IMR-90 (cell line): ENCODE data around the gene DCTN2. TPM values are rescaled to one million over a fixed set of nuclear protein-coding genes. Genes with fewer than 3 reads are reported as not detected.
"Not testable (repeated sequence)": the region's sequence is repeated elsewhere in the genome, so short reads cannot be mapped to it uniquely, and the experiment has no call there.

Source experiments
- ATAC-seq: fragments of 200-7000 bp; cut with Tn5 transposase; 2 replicates; pipeline ENCODE4 v1.9.1; 2020; ENCODE audit warnings: low read depth, mild to moderate bottlenecking, moderate library complexity
- BruUV-seq: library from RNA; stranded (reverse); fragments of 400-500 nt; replicated peaks from 2 replicates; lab custom pipeline; 2021; lab: Mats Ljungman, UMichigan
- CTCF ChIA-PET: fragments of 300-600 bp; formaldehyde crosslinking; extraction: SDS; loops from one replicate; lab custom pipeline; 2021; ENCODE audit warnings: antibody characterized with exemption; lab: Yijun Ruan, JAX
- POLR2A ChIA-PET: fragments of 300-600 bp; sonication (Branson Sonifier 250); formaldehyde crosslinking; loops from one replicate; lab custom pipeline; 2022; ENCODE audit warnings: antibody characterized with exemption; ENCODE audit not compliant: unreplicated experiment; lab: Charles Lee
- DNase-seq: peaks from one replicate; pipeline ENCODE4 v3.0.0; 2013
- H2AFZ ChIP-seq: replicated peaks from 2 replicates; pipeline ENCODE3; 2013; ENCODE audit warnings: low read length, mild to moderate bottlenecking; ENCODE audit not compliant: poor library complexity
- H2AK5ac ChIP-seq: 2 replicates; pipeline ENCODE4 v1.6.1; 2013; ENCODE audit warnings: low read depth, low read length, inconsistent platforms
- H2AK9ac ChIP-seq: replicated peaks from 2 replicates; pipeline ENCODE3; 2013; ENCODE audit warnings: mild to moderate bottlenecking, low read depth, low read length, moderate library complexity; ENCODE audit not compliant: poor library complexity
- H2BK120ac ChIP-seq: 2 replicates; pipeline ENCODE4 v1.6.1; 2013; ENCODE audit warnings: low read depth, low read length, inconsistent platforms
- H2BK15ac ChIP-seq: 3 replicates; pipeline ENCODE4 v1.6.1; 2013; ENCODE audit warnings: low read depth, low read length, inconsistent platforms
- H2BK20ac ChIP-seq: 2 replicates; pipeline ENCODE4 v1.6.1; 2013; ENCODE audit warnings: low read depth, mild to moderate bottlenecking, inconsistent platforms, low read length, moderate library complexity
- H2BK5ac ChIP-seq: 2 replicates; pipeline ENCODE4 v1.6.1; 2013; ENCODE audit warnings: mild to moderate bottlenecking, low read depth, low read length, inconsistent platforms; ENCODE audit not compliant: poor library complexity, severe bottlenecking
- H3K14ac ChIP-seq: replicated peaks from 2 replicates; pipeline ENCODE4 v1.6.1; 2013; ENCODE audit warnings: low read depth, low read length, inconsistent platforms
- H3K18ac ChIP-seq: 2 replicates; pipeline ENCODE4 v1.6.1; 2013; ENCODE audit warnings: low read depth, low read length, control low read depth
- H3K23ac ChIP-seq: 2 replicates; pipeline ENCODE4 v1.6.1; 2013; ENCODE audit warnings: low read depth, low read length, inconsistent platforms
- H3K27ac ChIP-seq: 2 replicates; pipeline ENCODE4 v1.5.1; 2013; ENCODE audit warnings: mild to moderate bottlenecking, control low read depth, low read length; ENCODE audit not compliant: insufficient read depth
- H3K27me3 ChIP-seq: 2 replicates; pipeline ENCODE4 v1.6.1; 2013; ENCODE audit warnings: low read length; ENCODE audit not compliant: control insufficient read depth, insufficient read depth
- H3K36me3 ChIP-seq: 2 replicates; pipeline ENCODE4 v1.6.1; 2013; ENCODE audit warnings: low read length, mixed read lengths; ENCODE audit not compliant: control insufficient read depth, insufficient read depth
- H3K4ac ChIP-seq: 2 replicates; pipeline ENCODE4 v1.6.1; 2013; ENCODE audit warnings: low read depth, low read length, inconsistent platforms
- H3K4me1 ChIP-seq: 2 replicates; pipeline ENCODE4 v1.6.1; 2013; ENCODE audit warnings: low read length, mixed read lengths; ENCODE audit not compliant: control insufficient read depth, insufficient read depth
- H3K4me2 ChIP-seq: 2 replicates; pipeline ENCODE4 v1.6.1; 2013; ENCODE audit warnings: low read depth, mild to moderate bottlenecking, control low read depth, low read length, moderate library complexity
- H3K4me3 ChIP-seq: 2 replicates; pipeline ENCODE4 v1.5.1; 2013; ENCODE audit warnings: low read depth, mild to moderate bottlenecking, control low read depth, low read length, moderate library complexity; ENCODE audit not compliant: insufficient read depth
- H3K56ac ChIP-seq: 2 replicates; pipeline ENCODE4 v1.6.1; 2013; ENCODE audit warnings: low read length, inconsistent platforms; ENCODE audit not compliant: insufficient read depth; ENCODE audit errors: extremely low read depth
- H3K79me1 ChIP-seq, 2 experiments: 2 replicates each; pipeline ENCODE4 v1.6.1; 2013; ENCODE audit warnings: low read length in 2 of 2, inconsistent platforms in 1 of 2, low read depth in 1 of 2
- H3K9ac ChIP-seq: 2 replicates; pipeline ENCODE4 v1.6.1; 2013; ENCODE audit warnings: low read depth, low read length, control low read depth
- H3K9me1 ChIP-seq: 2 replicates; pipeline ENCODE4 v1.6.1; 2013; ENCODE audit warnings: low read length, inconsistent platforms; ENCODE audit not compliant: insufficient read depth
- H3K9me3 ChIP-seq: 2 replicates; pipeline ENCODE4 v1.6.1; 2013; ENCODE audit warnings: low read length; ENCODE audit not compliant: control insufficient read depth, insufficient read depth
- H4K20me1 ChIP-seq: 2 replicates; pipeline ENCODE4 v1.6.1; 2013; ENCODE audit warnings: low read length, inconsistent platforms; ENCODE audit not compliant: insufficient read depth
- H4K5ac ChIP-seq: 2 replicates; pipeline ENCODE4 v1.6.1; 2013; ENCODE audit warnings: mild to moderate bottlenecking, low read depth, low read length, control low read depth
- H4K8ac ChIP-seq, 2 experiments: 2 replicates each; pipeline ENCODE4 v1.6.1; 2013; ENCODE audit warnings: low read depth in 2 of 2, low read length in 2 of 2, control low read depth in 1 of 2, inconsistent platforms in 1 of 2
- H4K91ac ChIP-seq: 2 replicates; pipeline ENCODE4 v1.6.1; 2013; ENCODE audit warnings: low read depth, low read length, inconsistent platforms; ENCODE audit not compliant: insufficient read depth
- CEBPB ChIP-seq: IDR thresholded peaks from 2 replicates; pipeline ENCODE4 v1.6.1; 2012; ENCODE audit warnings: low read depth, low read length, improper control_type of control experiment
- CHD1 ChIP-seq: IDR thresholded peaks from 2 replicates; pipeline ENCODE4 v1.6.1; 2012; ENCODE audit warnings: low read depth, low read length, improper control_type of control experiment
- MAFK ChIP-seq: IDR thresholded peaks from 2 replicates; pipeline ENCODE4 v1.6.1; 2012; ENCODE audit warnings: low read depth, low read length, improper control_type of control experiment
- MAZ ChIP-seq: IDR thresholded peaks from 2 replicates; pipeline ENCODE4 v1.6.1; 2012; ENCODE audit warnings: low read depth, mild to moderate bottlenecking, low read length, improper control_type of control experiment, moderate library complexity, borderline replicate concordance
- MXI1 ChIP-seq: IDR thresholded peaks from 2 replicates; pipeline ENCODE4 v1.6.1; 2012; ENCODE audit warnings: low read depth, mild to moderate bottlenecking, low read length, moderate library complexity, borderline replicate concordance
- POLR2A ChIP-seq: IDR thresholded peaks from 2 replicates; pipeline ENCODE4 v1.6.1; 2012; ENCODE audit warnings: mild to moderate bottlenecking, low read depth, low read length
- USF2 ChIP-seq: fragments of 150-350 bp; IDR thresholded peaks from 2 replicates; pipeline ENCODE4 v1.6.1; 2017; ENCODE audit warnings: mild to moderate bottlenecking, antibody characterized with exemption, low read length, low read depth
- WGBS, 2 experiments: methylation state at CpG; one replicate each; pipeline versions ENCODE4 v1.1.5 to v1.1.7; 2013; ENCODE audit warnings: missing lambda C conversion rate in 2 of 2; ENCODE audit not compliant: insufficient read length in 1 of 2; ENCODE audit errors: extremely low coverage in 2 of 2; 5-methylcytosine and 5-hydroxymethylcytosine counted together
- dilution Hi-C: fragments of 300-500 bp; cut with HindIII; formaldehyde crosslinking; loops from one replicate; pipeline ENCODE4 v1.14.3; 2018; ENCODE audit warnings: low sequenced_read_pairs; ENCODE audit not compliant: unreplicated experiment
- in situ Hi-C: fragments of 300-500 bp; cut with MboI; formaldehyde crosslinking; loops from 3 replicates; pipeline ENCODE4 v1.14.3; 2019; ENCODE audit warnings: low sequenced_read_pairs, inconsistent platforms, mixed read lengths
- intact Hi-C: fragments of 100-400 bp; cut with micrococcal nuclease; formaldehyde crosslinking; loops from 2 replicates; pipeline ENCODE4 v1.10.0; 2022
- polyA plus RNA-seq, 3 experiments: library from polyadenylated mRNA; depleted of rRNA; stranded (reverse); fragments of >200 nt; gene quantifications; 2 replicates each; pipeline ENCODE4 v1.2.3, GENCODE V29; 2012; ENCODE audit warnings: low replicate concordance in 1 of 3
- total RNA-seq: library from RNA; depleted of rRNA; stranded (reverse); fragments of >200 nt; gene quantifications from 2 replicates; pipeline ENCODE4 v1.2.3, GENCODE V29; 2012

The DCTN2 gene
- total and polyA plus RNA-seq, 2 of the 4 experiments (the other 2 are of a cell fraction), result 125 to 130 TPM

GRCh38 chr12:57496822-57497221 lies 50.2 kb downstream of the DCTN2 start:
- Histone ChIP-seq H3K27me3 (no peaks in the 10 kb centered on the region), H4K8ac (peak overlapping the region in 1 of 2 experiments; percentile 55; a peak in 1 of 4 replicates), H3K27ac (no peak overlapping the region), H3K4me2 (no peak overlapping the region), H2BK5ac (no peak overlapping the region), H3K23ac (no peak overlapping the region), H2BK20ac (no peak overlapping the region), H3K14ac (no peak overlapping the region), H2BK120ac (no peak overlapping the region), H3K9me1 (peaks cover 14% of the 10 kb centered on the region), H3K4me1 (no peaks in the 10 kb centered on the region), H2BK15ac (no peak overlapping the region), H3K9ac (no peak overlapping the region), H3K56ac (no peak overlapping the region), H3K18ac (no peak overlapping the region), H3K9me3 (no peaks in the 10 kb centered on the region), H3K79me1 (peaks cover 43 to 47% of the 10 kb centered on the region in 2 experiments), H3K4me3 (no peak overlapping the region), H2AK9ac (no peak overlapping the region), H2AK5ac (no peak overlapping the region), H4K91ac (no peak overlapping the region), H4K5ac (no peak overlapping the region), H3K36me3 (peaks cover 45% of the 10 kb centered on the region), H3K4ac (no peak overlapping the region), H2AFZ (no peak overlapping the region), H4K20me1 (peaks cover 28% of the 10 kb centered on the region; the same call in 1 of the 2 replicates)
- no peak for TF ChIP-seq CEBPB
- TF ChIP-seq MAFK, result no peak
- TF ChIP-seq POLR2A, result no peak
- TF ChIP-seq CHD1, result no peak
- TF ChIP-seq MAZ, result no peak
- no peak for TF ChIP-seq MXI1
- no peak for TF ChIP-seq USF2
- ATAC-seq (no peak), DNase-seq (no peak)
- BruUV-seq, result no TSS peak
- ChIA-PET CTCF (no interaction called here), POLR2A (no interaction called here)
- in situ Hi-C loops, result no loop called here
- dilution Hi-C loops, result no loop called here
- intact Hi-C loops, result no loop called here

GRCh38 chr12:57495051-57495701 lies 51.8 kb downstream of the DCTN2 start:
- H4K91ac ChIP-seq, H4K8ac ChIP-seq, H3K4me2 ChIP-seq, H2AK5ac ChIP-seq, H3K18ac ChIP-seq, DNase-seq, H2AK9ac ChIP-seq, H3K9ac ChIP-seq, in situ Hi-C loops, H3K4me3 ChIP-seq, POLR2A ChIA-PET, H2BK15ac ChIP-seq, H2BK20ac ChIP-seq, H3K9me3 ChIP-seq, H2AFZ ChIP-seq, H3K23ac ChIP-seq, H3K27me3 ChIP-seq, CTCF ChIA-PET, H2BK5ac ChIP-seq, ATAC-seq, H3K56ac ChIP-seq, BruUV-seq, H3K4ac ChIP-seq, H3K4me1 ChIP-seq, intact Hi-C loops, H4K5ac ChIP-seq, H2BK120ac ChIP-seq, dilution Hi-C loops, H3K27ac ChIP-seq, H3K14ac ChIP-seq: not testable (repeated sequence)
- Histone ChIP-seq H3K79me1 (peaks cover 46 to 52% of the 10 kb centered on the region in 2 experiments), H3K36me3 (peaks cover 45% of the 10 kb centered on the region), H3K9me1 (peaks cover 12% of the 10 kb centered on the region), H4K20me1 (peaks cover 37% of the 10 kb centered on the region; the same call in 1 of the 2 replicates)
- WGBS, 2 experiments, result 98% methylated on average over 16 of the region's 48 CpGs; no CpG with 5 or more reads in 1 of the 2 experiments
